Panc1 (cell line): ENCODE data around the gene ADAMTS14.

Experiments
- POLR2AphosphoS5 ChIP-seq: IDR thresholded peaks from 2 replicates; pipeline ENCODE4 v1.6.1; 2012; ENCODE audit warnings: mild to moderate bottlenecking, low read depth, low read length, moderate library complexity
- TF ChIP-seq, protein P1 (sequence below): fragments of 450-650 bp; IDR thresholded peaks from 2 replicates; pipeline ENCODE4 v1.5.1; 2017; ENCODE audit warnings: mild to moderate bottlenecking

DNA sequence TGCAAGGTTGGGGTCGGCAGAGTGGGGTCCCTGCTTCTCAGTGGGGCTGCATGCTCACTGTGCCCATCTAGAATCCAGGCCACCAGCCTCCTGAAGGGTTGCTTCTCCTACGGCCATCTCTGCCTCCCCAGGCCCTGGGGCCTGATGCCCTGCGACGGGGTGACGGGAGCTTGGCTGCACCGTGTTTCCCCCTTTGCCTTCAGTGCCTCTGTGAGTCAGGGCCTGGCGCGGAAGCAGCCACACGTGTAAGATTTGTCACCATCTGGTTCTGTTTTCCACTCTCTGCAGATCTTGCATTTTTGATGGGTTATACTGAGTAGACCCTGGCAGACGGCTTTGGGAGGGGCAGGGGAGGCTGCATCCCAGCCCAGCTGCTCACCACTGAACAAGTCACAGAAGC, 7.2 kb downstream of the ADAMTS14 start:
- TF ChIP-seq, protein P1, sequence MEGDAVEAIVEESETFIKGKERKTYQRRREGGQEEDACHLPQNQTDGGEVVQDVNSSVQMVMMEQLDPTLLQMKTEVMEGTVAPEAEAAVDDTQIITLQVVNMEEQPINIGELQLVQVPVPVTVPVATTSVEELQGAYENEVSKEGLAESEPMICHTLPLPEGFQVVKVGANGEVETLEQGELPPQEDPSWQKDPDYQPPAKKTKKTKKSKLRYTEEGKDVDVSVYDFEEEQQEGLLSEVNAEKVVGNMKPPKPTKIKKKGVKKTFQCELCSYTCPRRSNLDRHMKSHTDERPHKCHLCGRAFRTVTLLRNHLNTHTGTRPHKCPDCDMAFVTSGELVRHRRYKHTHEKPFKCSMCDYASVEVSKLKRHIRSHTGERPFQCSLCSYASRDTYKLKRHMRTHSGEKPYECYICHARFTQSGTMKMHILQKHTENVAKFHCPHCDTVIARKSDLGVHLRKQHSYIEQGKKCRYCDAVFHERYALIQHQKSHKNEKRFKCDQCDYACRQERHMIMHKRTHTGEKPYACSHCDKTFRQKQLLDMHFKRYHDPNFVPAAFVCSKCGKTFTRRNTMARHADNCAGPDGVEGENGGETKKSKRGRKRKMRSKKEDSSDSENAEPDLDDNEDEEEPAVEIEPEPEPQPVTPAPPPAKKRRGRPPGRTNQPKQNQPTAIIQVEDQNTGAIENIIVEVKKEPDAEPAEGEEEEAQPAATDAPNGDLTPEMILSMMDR, result no peak
- TF ChIP-seq POLR2AphosphoS5, result no peak
